ENCODE results near the gene ITPRIP. TPM values are rescaled to one million over a fixed set of nuclear protein-coding genes. Genes with fewer than 3 reads are reported as not detected.

The ITPRIP gene
- total RNA-seq, 6 experiments from 2014 or later: 2.9 to 9.7 (median 7.7) TPM

DNA sequence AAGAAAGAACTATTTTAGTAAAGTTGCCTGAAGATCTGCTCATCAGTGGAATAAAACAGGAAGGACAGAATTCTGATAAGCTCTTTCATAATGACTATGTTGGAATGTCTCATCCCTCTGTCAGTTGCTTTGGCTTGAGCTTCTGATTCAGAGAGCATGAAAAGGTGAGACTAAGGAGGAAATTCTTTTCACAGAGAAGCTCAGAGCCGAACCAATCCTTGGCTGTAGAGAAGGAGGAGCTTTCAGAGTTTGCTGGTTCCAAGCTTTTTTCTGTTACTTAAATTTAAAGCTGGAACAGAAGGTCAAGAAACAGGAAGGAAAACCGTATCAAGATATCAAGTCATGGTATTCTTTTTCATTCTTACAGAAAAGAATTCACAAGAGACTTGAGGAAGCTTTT, 45.3 kb downstream of the ITPRIP start:
- no peak for TF ChIP-seq POLR2A (IDR thresholded peaks at IDR 0.05)
- TF ChIP-seq, protein P1, sequence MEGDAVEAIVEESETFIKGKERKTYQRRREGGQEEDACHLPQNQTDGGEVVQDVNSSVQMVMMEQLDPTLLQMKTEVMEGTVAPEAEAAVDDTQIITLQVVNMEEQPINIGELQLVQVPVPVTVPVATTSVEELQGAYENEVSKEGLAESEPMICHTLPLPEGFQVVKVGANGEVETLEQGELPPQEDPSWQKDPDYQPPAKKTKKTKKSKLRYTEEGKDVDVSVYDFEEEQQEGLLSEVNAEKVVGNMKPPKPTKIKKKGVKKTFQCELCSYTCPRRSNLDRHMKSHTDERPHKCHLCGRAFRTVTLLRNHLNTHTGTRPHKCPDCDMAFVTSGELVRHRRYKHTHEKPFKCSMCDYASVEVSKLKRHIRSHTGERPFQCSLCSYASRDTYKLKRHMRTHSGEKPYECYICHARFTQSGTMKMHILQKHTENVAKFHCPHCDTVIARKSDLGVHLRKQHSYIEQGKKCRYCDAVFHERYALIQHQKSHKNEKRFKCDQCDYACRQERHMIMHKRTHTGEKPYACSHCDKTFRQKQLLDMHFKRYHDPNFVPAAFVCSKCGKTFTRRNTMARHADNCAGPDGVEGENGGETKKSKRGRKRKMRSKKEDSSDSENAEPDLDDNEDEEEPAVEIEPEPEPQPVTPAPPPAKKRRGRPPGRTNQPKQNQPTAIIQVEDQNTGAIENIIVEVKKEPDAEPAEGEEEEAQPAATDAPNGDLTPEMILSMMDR (IDR thresholded peaks at IDR 0.05): no peak

GRCh38 chr10:104291439-104291951, 46.8 kb downstream of the ITPRIP start:
- intact Hi-C loops (cut with DNase I): no loop called here
- no peak overlapping the region for H3K4me3 ChIP-seq
- TF ChIP-seq, protein P1 (IDR thresholded peaks at IDR 0.05): peak; percentile 99 to 100 (median 100)
- TF ChIP-seq POLR2A (IDR thresholded peaks at IDR 0.05): no peak
- WGBS (ENCODE audit: insufficient coverage, low coverage, low lambda C conversion rate, missing lambda C conversion rate): 2% methylated on average over 15 of the region's 26 CpGs
- ATAC-seq (peak; percentile 99 to 100 (median 100)), DNase-seq (peak; percentile 90 to 91 (median 90))
- H3K9me3 ChIP-seq: no peaks in the 10 kb centered on the region
- H3K36me3 ChIP-seq: no peaks in the 10 kb centered on the region
- H3K27ac ChIP-seq: no peak overlapping the region
- H3K4me1 ChIP-seq: no peaks in the 10 kb centered on the region
- no peaks in the 10 kb centered on the region for H3K27me3 ChIP-seq

More for the DNA sequence above, 45.3 kb downstream of the ITPRIP start:
- WGBS (ENCODE audit: insufficient coverage, low coverage, low lambda C conversion rate, missing lambda C conversion rate): 35% methylated on average over 2 of the region's 2 CpGs
- ATAC-seq (peak in 2 of 4 donors; percentile 31 to 36), DNase-seq (no peak)
- no peak overlapping the region for H3K4me3 ChIP-seq
- no peaks in the 10 kb centered on the region for H3K9me3 ChIP-seq
- H3K27me3 ChIP-seq: no peaks in the 10 kb centered on the region
- H3K4me1 ChIP-seq: no peaks in the 10 kb centered on the region
- no peak overlapping the region for H3K27ac ChIP-seq
- intact Hi-C loops (cut with DNase I): no loop called here
- no peaks in the 10 kb centered on the region for H3K36me3 ChIP-seq

- intact Hi-C loops (cut with DNase I): no loop called here
- H3K27ac ChIP-seq: no peak overlapping the region
- 25% methylated on average over 1 of the region's 1 CpG for WGBS (ENCODE audit: insufficient coverage, low coverage, low lambda C conversion rate, missing lambda C conversion rate)
- H3K4me3 ChIP-seq: no peak overlapping the region
- H3K4me1 ChIP-seq: no peaks in the 10 kb centered on the region
- no peak for TF ChIP-seq POLR2A (IDR thresholded peaks at IDR 0.05)
- TF ChIP-seq, protein P1 (IDR thresholded peaks at IDR 0.05): no peak
- no peaks in the 10 kb centered on the region for H3K36me3 ChIP-seq
- H3K27me3 ChIP-seq: no peaks in the 10 kb centered on the region
- DNase-seq (no peak), ATAC-seq (no peak)
- H3K9me3 ChIP-seq: no peaks in the 10 kb centered on the region
Observed at GRCh38 chr10:104288355-104288754, 49.9 kb downstream of the ITPRIP start.

DNA sequence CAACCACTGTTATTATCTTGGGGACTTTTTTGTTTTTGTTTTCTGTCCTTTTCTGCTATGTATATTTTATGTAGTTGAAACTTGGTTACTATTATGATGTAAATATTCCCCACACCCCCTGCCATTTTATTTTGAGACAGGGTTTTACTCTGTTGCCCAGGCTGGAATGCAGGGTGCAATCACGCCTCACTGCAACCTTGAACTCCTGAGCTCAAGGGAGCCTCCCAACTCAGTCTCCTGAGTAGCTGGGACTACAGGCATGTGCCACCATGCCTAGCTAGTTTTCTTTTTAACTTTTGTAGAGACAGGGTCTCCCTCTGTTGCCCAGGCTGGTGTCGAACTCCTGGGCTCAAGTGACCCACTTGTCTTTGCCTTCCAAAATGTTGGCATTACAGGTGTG, 51.3 kb downstream of the ITPRIP start:
- intact Hi-C loops (cut with DNase I): no loop called here
- no peak for ATAC-seq
- Histone ChIP-seq H3K27me3 (no peaks in the 10 kb centered on the region), H3K9me3 (no peaks in the 10 kb centered on the region), H3K4me1 (no peaks in the 10 kb centered on the region), H3K27ac (no peak overlapping the region), H3K36me3 (no peaks in the 10 kb centered on the region), H3K4me3 (no peak overlapping the region)
- no peak for DNase-seq
- WGBS (ENCODE audit: insufficient coverage, low coverage, low lambda C conversion rate, missing lambda C conversion rate): 71% methylated on average over 2 of the region's 2 CpGs
- TF ChIP-seq, protein P1 (IDR thresholded peaks at IDR 0.05): no peak
- no peak for TF ChIP-seq POLR2A (IDR thresholded peaks at IDR 0.05)

GRCh38 chr10:104284846-104285245, 53.4 kb downstream of the ITPRIP start:
- H3K4me3 ChIP-seq: no peak overlapping the region
- no peaks in the 10 kb centered on the region for H3K4me1 ChIP-seq
- no peak for DNase-seq
- H3K27ac ChIP-seq: no peak overlapping the region
- 68% methylated on average over 5 of the region's 7 CpGs for WGBS (ENCODE audit: insufficient coverage, low coverage, low lambda C conversion rate, missing lambda C conversion rate)
- no peaks in the 10 kb centered on the region for H3K9me3 ChIP-seq
- ATAC-seq: no peak
- intact Hi-C loops (cut with DNase I): no loop called here
- H3K36me3 ChIP-seq: no peaks in the 10 kb centered on the region
- TF ChIP-seq, protein P1 (IDR thresholded peaks at IDR 0.05): no peak
- TF ChIP-seq POLR2A (IDR thresholded peaks at IDR 0.05): no peak
- H3K27me3 ChIP-seq: no peaks in the 10 kb centered on the region
